B cell (primary cell): ENCODE measurements around the gene ARMH3. TPM values are rescaled to one million over a fixed set of nuclear protein-coding genes. Genes with fewer than 3 reads are reported as not detected.

ENCODE experiments used
- ATAC-seq: fragments of 200-7000 bp; cut with Tn5 transposase; one replicate; pipeline ENCODE4 v1.10.0; 2021; ENCODE audit warnings: low read depth, mild to moderate bottlenecking, moderate number of reproducible peaks, moderate library complexity
- CTCF ChIA-PET: fragments of 350-600 bp; sonication (Branson Sonifier 250); formaldehyde crosslinking; loops from one replicate; lab custom pipeline; 2021; ENCODE audit warnings: antibody characterized with exemption, inconsistent platforms; lab: Charles Lee
- POLR2A ChIA-PET: fragments of 350-600 bp; sonication (Branson Sonifier 250); formaldehyde crosslinking; loops from one replicate; lab custom pipeline; 2021; ENCODE audit warnings: antibody characterized with exemption; lab: Charles Lee
- DNase-seq: peaks from one replicate; pipeline ENCODE4 v3.0.0; 2013
- H2AFZ ChIP-seq: 2 replicates; pipeline ENCODE4 v1.6.1; 2012; ENCODE audit warnings: mild to moderate bottlenecking, low read depth, low read length; ENCODE audit not compliant: insufficient read depth, poor library complexity, severe bottlenecking
- H3K27ac ChIP-seq, 2 donors: 1 replicate in 1 of 2; 2 replicates in 1 of 2; pipeline ENCODE4 v1.5.1; 2012 to 2013; ENCODE audit warnings: low read length in 2 of 2, mild to moderate bottlenecking in 2 of 2, moderate library complexity in 1 of 2
- H3K27me3 ChIP-seq, 4 experiments: fragments of 200-600 bp in 1 of 4; sonication (generic) in 1 of 4; replicated peaks in 1 of 4; 1 replicate in 2 of 4; 2 replicates in 2 of 4; pipeline versions ENCODE4 v1.6.1 to v1.7.0; 2013 to 2016; ENCODE audit warnings: low read length in 3 of 4, mild to moderate bottlenecking in 2 of 4, mixed read lengths in 1 of 4, moderate library complexity in 1 of 4; ENCODE audit not compliant: insufficient read depth in 4 of 4, control insufficient read depth in 3 of 4; ENCODE audit errors: control extremely low read depth in 1 of 4
- H3K36me3 ChIP-seq, 2 experiments: replicated peaks in 1 of 2; 1 replicate in 1 of 2; 2 replicates in 1 of 2; pipeline versions ENCODE4 v1.6.1 to v1.7.1; 2013; ENCODE audit warnings: low read length in 1 of 2; ENCODE audit not compliant: insufficient read depth in 2 of 2, control insufficient read depth in 1 of 2; ENCODE audit errors: control extremely low read depth in 1 of 2, extremely low read depth in 1 of 2
- H3K4me1 ChIP-seq, 2 donors: fragments of 200-600 bp in 1 of 2; sonication (generic) in 1 of 2; 1 replicate in 1 of 2; 2 replicates in 1 of 2; pipeline versions ENCODE4 v1.5.1 to v1.6.1; 2013 to 2017; ENCODE audit warnings: low read length in 2 of 2; ENCODE audit not compliant: control insufficient read depth in 2 of 2, insufficient read depth in 2 of 2
- H3K4me2 ChIP-seq: replicated peaks from 2 replicates; pipeline ENCODE3; 2012; ENCODE audit warnings: mild to moderate bottlenecking, low read depth, low read length; ENCODE audit not compliant: poor library complexity, severe bottlenecking
- H3K4me3 ChIP-seq, 5 experiments: fragments of 200-600 bp in 1 of 5; sonication (generic) in 1 of 5; 1 replicate in 3 of 5; 2 replicates in 2 of 5; pipeline versions ENCODE4 v1.5.1 to v1.7.0; 2011 to 2016; ENCODE audit warnings: low read length in 4 of 5, mild to moderate bottlenecking in 4 of 5, low read depth in 2 of 5, control low read depth in 1 of 5, moderate library complexity in 1 of 5; ENCODE audit not compliant: insufficient read depth in 1 of 5; ENCODE audit errors: control extremely low read depth in 1 of 5, extremely low read depth in 1 of 5
- H3K79me2 ChIP-seq: fragments of 200-600 bp; sonication (generic); one replicate; pipeline ENCODE4 v1.6.0; 2016; ENCODE audit warnings: low read length; ENCODE audit not compliant: control insufficient read depth, insufficient read depth
- H3K9ac ChIP-seq: fragments of 200-600 bp; sonication (generic); 2 replicates; pipeline ENCODE4 v1.6.1; 2017; ENCODE audit warnings: mild to moderate bottlenecking, low read length, moderate library complexity
- H3K9me3 ChIP-seq, 3 donors: one replicate each; pipeline versions ENCODE4 v1.6.1 to v1.7.1; 2013; ENCODE audit warnings: low read length in 2 of 3; ENCODE audit not compliant: control insufficient read depth in 2 of 3, insufficient read depth in 1 of 3; ENCODE audit errors: control extremely low read depth in 1 of 3
- H4K20me1 ChIP-seq: 2 replicates; pipeline ENCODE4 v1.6.0; 2012; ENCODE audit warnings: mild to moderate bottlenecking, low read length; ENCODE audit not compliant: insufficient read depth, control insufficient read depth, poor library complexity, severe bottlenecking
- H3K27ac Mint-ChIP-seq: one replicate; pipeline ENCODE4 v1.8.0; 2021; ENCODE audit warnings: mixed read lengths
- H3K27me3 Mint-ChIP-seq: one replicate; pipeline ENCODE4 v1.8.0; 2021; ENCODE audit warnings: mixed read lengths
- H3K4me1 Mint-ChIP-seq: one replicate; pipeline ENCODE4 v1.8.0; 2021; ENCODE audit warnings: mixed read lengths
- H3K4me3 Mint-ChIP-seq: one replicate; pipeline ENCODE4 v1.8.0; 2021; ENCODE audit warnings: mixed read lengths
- H3K9me3 Mint-ChIP-seq: one replicate; pipeline ENCODE4 v1.8.0; 2022; ENCODE audit warnings: mixed read lengths; ENCODE audit not compliant: insufficient read depth
- EZH2 ChIP-seq: IDR thresholded peaks from 2 replicates; pipeline ENCODE4 v1.6.1; 2012; ENCODE audit warnings: borderline replicate concordance, low read depth, mild to moderate bottlenecking, moderate library complexity, low read length; ENCODE audit not compliant: insufficient read depth, poor library complexity, severe bottlenecking
- WGBS: methylation state at CpG from one replicate; pipeline ENCODE4 v1.1.5; 2013; ENCODE audit warnings: missing lambda C conversion rate; ENCODE audit not compliant: insufficient coverage; 5-methylcytosine and 5-hydroxymethylcytosine counted together
- intact Hi-C: fragments of 100-400 bp; cut with micrococcal nuclease; formaldehyde crosslinking; loops from one replicate; pipeline ENCODE4 v1.10.0; 2022
- polyA plus RNA-seq: library from polyadenylated mRNA; depleted of rRNA; stranded (reverse); fragments of >200 nt; gene quantifications from 2 replicates; pipeline ENCODE4 v1.2.3, GENCODE V29; 2012
- total RNA-seq, 2 donors: library from RNA; stranded (reverse); fragments of 120-200 nt in 1 of 2; gene quantifications; 1 replicate in 1 of 2; 2 replicates in 1 of 2; pipeline versions ENCODE4 v1.2.3 to v1.2.4, GENCODE V29; 2013 to 2022
- TF ChIP-seq, protein P1 (sequence below): fragments of 200-600 bp; IDR thresholded peaks from one replicate; pipeline ENCODE4 v1.8.0; 2022; ENCODE audit warnings: antibody characterized with exemption, mild to moderate bottlenecking

Gene ARMH3
- total and polyA plus RNA-seq, 2 donors (not counting 1 experiment from before 2014, with no cell fraction given): 33.4 to 40.7 TPM

DNA sequence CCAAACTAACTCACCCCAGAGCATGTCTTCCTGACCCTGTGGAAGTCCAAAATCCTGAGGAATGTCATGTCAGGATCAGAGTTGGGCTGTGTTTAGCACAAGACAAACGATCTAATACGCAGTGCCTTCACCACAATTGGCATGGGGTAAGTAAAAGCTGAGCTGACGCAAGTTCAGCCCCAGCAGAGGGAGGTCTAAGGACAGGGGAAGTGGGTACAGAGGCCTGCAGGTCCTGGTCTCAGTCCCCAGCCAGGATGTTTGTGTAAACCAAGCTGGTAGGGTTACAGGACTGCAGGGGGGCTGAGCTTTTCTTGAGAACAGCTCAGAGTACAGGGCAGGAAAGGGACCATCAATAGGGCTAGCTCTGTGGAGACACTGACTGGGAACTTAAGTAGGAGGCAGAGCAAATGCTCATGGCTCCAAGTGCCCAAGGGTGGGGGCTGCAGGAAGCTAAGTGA, 207.1 kb downstream of the ARMH3 start:
- Histone ChIP-seq H2AFZ (no peak overlapping the region), H3K4me1 (peaks cover 9 to 12% of the 10 kb centered on the region in 2 donors), H3K9ac (no peak overlapping the region), H3K27me3 (no peaks in the 10 kb centered on the region), H3K36me3 (peaks cover 0 to 42% of the 10 kb centered on the region in 2 experiments), H3K4me2 (no peak overlapping the region), H3K4me3 (no peak overlapping the region), H4K20me1 (peaks cover 8% of the 10 kb centered on the region), H3K27ac (no peak overlapping the region), H3K9me3 (no peaks in the 10 kb centered on the region), H3K79me2 (peaks cover 24% of the 10 kb centered on the region)
- Mint-ChIP-seq H3K9me3 (no peaks in the 10 kb centered on the region), H3K4me3 (no peak overlapping the region), H3K27me3 (no peaks in the 10 kb centered on the region), H3K4me1 (peaks cover 10% of the 10 kb centered on the region), H3K27ac (peak overlapping the region; percentile 37)
- ATAC-seq (no peak), DNase-seq (no peak)
- WGBS: 89% methylated on average over 3 of the region's 3 CpGs
- no peak for TF ChIP-seq EZH2
- TF ChIP-seq, protein P1, sequence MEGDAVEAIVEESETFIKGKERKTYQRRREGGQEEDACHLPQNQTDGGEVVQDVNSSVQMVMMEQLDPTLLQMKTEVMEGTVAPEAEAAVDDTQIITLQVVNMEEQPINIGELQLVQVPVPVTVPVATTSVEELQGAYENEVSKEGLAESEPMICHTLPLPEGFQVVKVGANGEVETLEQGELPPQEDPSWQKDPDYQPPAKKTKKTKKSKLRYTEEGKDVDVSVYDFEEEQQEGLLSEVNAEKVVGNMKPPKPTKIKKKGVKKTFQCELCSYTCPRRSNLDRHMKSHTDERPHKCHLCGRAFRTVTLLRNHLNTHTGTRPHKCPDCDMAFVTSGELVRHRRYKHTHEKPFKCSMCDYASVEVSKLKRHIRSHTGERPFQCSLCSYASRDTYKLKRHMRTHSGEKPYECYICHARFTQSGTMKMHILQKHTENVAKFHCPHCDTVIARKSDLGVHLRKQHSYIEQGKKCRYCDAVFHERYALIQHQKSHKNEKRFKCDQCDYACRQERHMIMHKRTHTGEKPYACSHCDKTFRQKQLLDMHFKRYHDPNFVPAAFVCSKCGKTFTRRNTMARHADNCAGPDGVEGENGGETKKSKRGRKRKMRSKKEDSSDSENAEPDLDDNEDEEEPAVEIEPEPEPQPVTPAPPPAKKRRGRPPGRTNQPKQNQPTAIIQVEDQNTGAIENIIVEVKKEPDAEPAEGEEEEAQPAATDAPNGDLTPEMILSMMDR: no peak
- ChIA-PET POLR2A (interaction anchor here (1.0 kb wide), 1 partner anchor 8 kb away, joined by 3 read pairs; no protein-coding TSS in a partner anchor), CTCF (interaction anchor here (0.8 to 4.0 kb wide), 5 partner anchors 8 to 224 kb away, joined by 3 to 23 read pairs (median 5); no protein-coding TSS in a partner anchor)
- intact Hi-C loops: no loop called here

DNA sequence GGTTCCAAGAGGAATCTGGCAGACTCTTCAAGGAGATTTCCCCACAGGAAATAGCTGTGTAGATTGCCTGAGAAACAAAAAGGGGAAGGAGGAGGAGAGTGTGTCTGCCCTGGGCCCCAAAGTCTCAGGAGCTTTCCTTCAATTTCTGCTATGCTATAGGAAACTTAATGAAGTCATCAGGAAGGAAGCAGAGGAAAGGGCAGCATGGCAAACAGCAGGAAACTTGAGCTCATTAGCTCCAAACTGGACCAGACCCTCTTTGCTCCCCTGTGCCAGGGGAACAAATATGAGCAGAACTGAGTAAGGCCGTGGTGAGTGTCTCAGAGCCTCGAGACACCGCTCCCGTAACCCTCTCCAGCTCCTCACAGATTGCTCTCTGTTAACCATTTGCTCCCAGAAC, 207.6 kb downstream of the ARMH3 start:
- 92% methylated on average over 4 of the region's 4 CpGs for WGBS
- no peaks in the 10 kb centered on the region for H3K9me3 Mint-ChIP-seq
- Histone ChIP-seq H3K27ac (no peak overlapping the region), H3K27me3 (no peaks in the 10 kb centered on the region), H3K9ac (no peak overlapping the region), H2AFZ (no peak overlapping the region), H3K4me1 (peaks cover 9 to 13% of the 10 kb centered on the region in 2 donors), H4K20me1 (peaks cover 7% of the 10 kb centered on the region), H3K36me3 (peaks cover 0 to 42% of the 10 kb centered on the region in 2 experiments), H3K4me2 (no peak overlapping the region), H3K9me3 (no peaks in the 10 kb centered on the region), H3K4me3 (no peak overlapping the region), H3K79me2 (peaks cover 24% of the 10 kb centered on the region)
- DNase-seq: no peak
- no peak overlapping the region for H3K4me3 Mint-ChIP-seq
- no peak overlapping the region for H3K27ac Mint-ChIP-seq
- intact Hi-C loops: no loop called here
- CTCF ChIA-PET: interaction anchor here (0.8 to 4.0 kb wide), 4 partner anchors 9 to 225 kb away, joined by 3 to 23 read pairs (median 5); no protein-coding TSS in a partner anchor
- TF ChIP-seq EZH2: no peak
- TF ChIP-seq, protein P1: no peak
- no peaks in the 10 kb centered on the region for H3K27me3 Mint-ChIP-seq
- POLR2A ChIA-PET: no interaction called here
- peaks cover 10% of the 10 kb centered on the region for H3K4me1 Mint-ChIP-seq
- no peak for ATAC-seq
